Fibroblast of mammary gland (primary cell): Measurements from ENCODE around the gene COL13A1.

ENCODE experiments used
- DNase-seq: peaks from one replicate; pipeline ENCODE4 v3.0.0-alpha.2; 2010; ENCODE audit warnings: low read depth
- H3K4me3 ChIP-seq: 2 replicates; pipeline ENCODE4 v1.5.1; 2011; ENCODE audit warnings: low read depth, mild to moderate bottlenecking, low read length, moderate library complexity; ENCODE audit not compliant: control insufficient read depth
- TF ChIP-seq, protein P1 (sequence below): conservative IDR thresholded peaks from 2 replicates; pipeline ENCODE4 v1.5.1; 2011; ENCODE audit warnings: low read depth, low read length, inconsistent platforms; ENCODE audit not compliant: control insufficient read depth, insufficient read depth

COL13A1 gene

DNA sequence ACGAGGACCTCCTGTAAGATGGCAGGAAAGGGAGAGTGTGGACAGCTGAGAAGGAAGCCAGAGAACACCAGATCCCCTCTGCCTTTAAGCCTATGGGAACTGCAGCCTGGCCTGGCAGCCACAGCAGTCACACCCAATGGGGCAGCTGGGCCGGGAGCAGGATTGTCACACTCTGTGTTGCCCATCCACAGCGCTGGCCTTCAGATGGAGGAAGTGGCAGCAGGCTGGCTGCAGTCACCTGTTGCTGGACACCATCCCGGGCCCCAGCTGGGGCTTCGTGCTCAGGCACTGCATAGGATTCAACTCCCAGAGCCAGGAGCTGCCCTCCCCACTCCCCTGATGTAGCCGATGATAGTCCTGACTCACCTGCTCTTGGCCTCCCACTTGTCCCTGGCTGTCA is 114.4 kb downstream of the COL13A1 start:
- no peak overlapping the region for H3K4me3 ChIP-seq
- TF ChIP-seq, protein P1, sequence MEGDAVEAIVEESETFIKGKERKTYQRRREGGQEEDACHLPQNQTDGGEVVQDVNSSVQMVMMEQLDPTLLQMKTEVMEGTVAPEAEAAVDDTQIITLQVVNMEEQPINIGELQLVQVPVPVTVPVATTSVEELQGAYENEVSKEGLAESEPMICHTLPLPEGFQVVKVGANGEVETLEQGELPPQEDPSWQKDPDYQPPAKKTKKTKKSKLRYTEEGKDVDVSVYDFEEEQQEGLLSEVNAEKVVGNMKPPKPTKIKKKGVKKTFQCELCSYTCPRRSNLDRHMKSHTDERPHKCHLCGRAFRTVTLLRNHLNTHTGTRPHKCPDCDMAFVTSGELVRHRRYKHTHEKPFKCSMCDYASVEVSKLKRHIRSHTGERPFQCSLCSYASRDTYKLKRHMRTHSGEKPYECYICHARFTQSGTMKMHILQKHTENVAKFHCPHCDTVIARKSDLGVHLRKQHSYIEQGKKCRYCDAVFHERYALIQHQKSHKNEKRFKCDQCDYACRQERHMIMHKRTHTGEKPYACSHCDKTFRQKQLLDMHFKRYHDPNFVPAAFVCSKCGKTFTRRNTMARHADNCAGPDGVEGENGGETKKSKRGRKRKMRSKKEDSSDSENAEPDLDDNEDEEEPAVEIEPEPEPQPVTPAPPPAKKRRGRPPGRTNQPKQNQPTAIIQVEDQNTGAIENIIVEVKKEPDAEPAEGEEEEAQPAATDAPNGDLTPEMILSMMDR: no peak
- no peak for DNase-seq

- DNase-seq: no peak
- no peak overlapping the region for H3K4me3 ChIP-seq
- TF ChIP-seq, protein P1: no peak
Observed at GRCh38 chr10:69918036-69918435, 116.3 kb downstream of the COL13A1 start.

DNA sequence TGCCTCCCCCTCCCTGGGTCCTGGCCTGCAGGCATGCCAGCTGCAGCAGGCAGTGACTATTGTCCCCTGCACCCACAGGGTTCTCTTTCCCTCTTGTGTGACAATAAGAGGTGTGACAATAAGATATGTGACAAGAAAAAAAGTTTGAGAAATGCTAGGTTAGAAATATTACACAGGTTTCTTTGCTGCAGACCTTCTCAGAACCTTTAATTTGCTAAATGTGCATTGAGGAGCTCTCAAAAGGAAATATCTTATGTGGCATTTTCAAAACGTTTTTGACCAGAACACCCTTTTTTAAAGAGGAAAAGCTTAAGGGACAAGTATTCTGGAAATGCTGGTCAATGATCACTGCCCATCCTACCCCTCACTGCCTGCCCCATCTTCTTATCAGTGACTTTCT is 117.5 kb downstream of the COL13A1 start:
- no peak for DNase-seq
- TF ChIP-seq, protein P1: no peak
- H3K4me3 ChIP-seq: no peak overlapping the region

DNA sequence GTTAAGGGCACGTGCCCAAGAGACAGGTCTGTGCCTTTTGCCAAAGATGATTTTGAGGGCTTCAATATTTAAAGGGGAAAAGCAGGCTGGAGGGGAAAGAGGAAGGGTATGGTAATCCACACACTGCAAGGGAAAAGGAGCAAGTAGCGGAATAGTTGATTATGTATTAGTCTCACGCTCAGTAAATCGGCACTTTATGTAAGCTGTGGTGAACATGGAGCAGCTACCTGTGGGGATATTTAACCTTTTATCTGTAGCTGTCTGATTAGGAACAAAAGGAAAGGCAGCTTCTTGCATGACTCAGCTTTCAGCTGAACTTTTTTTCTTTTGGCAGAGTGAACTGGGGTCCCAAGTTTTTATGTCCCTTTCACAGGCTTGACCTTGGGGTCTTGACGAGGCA is 123.4 kb downstream of the COL13A1 start:
- no peak for DNase-seq
- TF ChIP-seq, protein P1: no peak
- H3K4me3 ChIP-seq: no peak overlapping the region

- DNase-seq: no peak
- no peak overlapping the region for H3K4me3 ChIP-seq
- TF ChIP-seq, protein P1: no peak
Observed at GRCh38 chr10:69928339-69928738, 126.6 kb downstream of the COL13A1 start.

DNA sequence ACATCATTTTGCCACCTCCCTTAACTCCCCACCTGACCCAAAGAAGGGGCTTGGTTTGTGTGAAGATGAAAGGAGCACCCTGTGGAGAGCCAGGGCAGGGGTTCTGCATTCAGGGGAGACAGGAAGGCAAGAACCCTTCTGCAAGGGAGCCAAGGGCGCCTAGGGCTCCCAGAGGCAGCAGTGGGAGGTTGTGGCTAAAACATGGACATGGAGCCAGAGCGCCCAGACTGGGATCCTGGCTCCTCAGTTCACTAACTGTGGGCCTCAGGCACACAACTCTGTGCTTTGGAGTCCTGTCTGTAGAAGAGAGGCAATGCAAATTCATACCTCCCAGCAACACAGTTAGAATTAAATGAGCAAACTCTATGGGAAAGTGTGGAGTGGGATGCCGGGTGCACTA is 127.9 kb downstream of the COL13A1 start:
- H3K4me3 ChIP-seq: no peak overlapping the region
- DNase-seq: no peak
- TF ChIP-seq, protein P1: no peak

DNA sequence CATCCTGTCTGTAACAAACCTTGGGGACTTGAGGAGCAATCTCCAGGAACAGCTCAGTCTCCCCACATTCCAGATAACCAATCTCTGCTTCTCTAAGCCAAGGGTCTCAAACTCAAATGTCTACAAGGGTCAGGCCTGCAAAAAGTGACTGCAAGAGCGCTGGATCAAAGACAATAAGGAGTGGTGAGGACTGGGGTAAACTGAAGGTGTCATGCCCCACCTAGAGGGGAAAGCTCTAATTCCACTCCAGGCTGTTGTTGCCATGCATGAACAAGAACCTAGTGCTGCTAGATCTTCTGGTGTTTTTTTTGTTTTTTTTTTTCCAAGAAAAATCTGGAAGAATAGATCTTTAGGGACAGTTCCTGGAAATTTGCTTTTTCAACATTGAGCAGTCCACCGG is 133.1 kb downstream of the COL13A1 start:
- DNase-seq: no peak
- TF ChIP-seq, protein P1: no peak

More for the DNA sequence above, 133.1 kb downstream of the COL13A1 start:
- no peak overlapping the region for H3K4me3 ChIP-seq
